ENCODE results near the gene RAB4A.
A peak's percentile ranks its signal among the peaks of the same experiment; 100 is the strongest.

Gene RAB4A

GRCh38 chr1:229339086-229339485, 68.2 kb downstream of the RAB4A start:
- TF ChIP-seq ZNF274 (IDR thresholded peaks at IDR 0.05; ENCODE audit: low read depth, low read length): no peak
- H3K4me3 ChIP-seq (ENCODE audit: low read length): no peak overlapping the region

- no peak overlapping the region for H3K4me3 ChIP-seq (ENCODE audit: low read length)
- TF ChIP-seq ZNF274 (IDR thresholded peaks at IDR 0.05; ENCODE audit: low read depth, low read length): no peak
Observed at GRCh38 chr1:229339520-229339919, 68.6 kb downstream of the RAB4A start.

- no peak overlapping the region for H3K4me3 ChIP-seq (ENCODE audit: low read length)
Observed at GRCh38 chr1:229340496-229340895, 69.6 kb downstream of the RAB4A start.

GRCh38 chr1:229341774-229342655, 71.1 kb downstream of the RAB4A start:
- TF ChIP-seq ZNF274 (IDR thresholded peaks at IDR 0.05; ENCODE audit: low read depth, low read length): no peak
- peak overlapping the region; percentile 86 for H3K4me3 ChIP-seq (ENCODE audit: low read length)

More at GRCh38 chr1:229340496-229340895, 69.6 kb downstream of the RAB4A start:
- TF ChIP-seq ZNF274 (IDR thresholded peaks at IDR 0.05; ENCODE audit: low read depth, low read length): no peak

GRCh38 chr1:229342656-229343569, 72.0 kb downstream of the RAB4A start, which contains the start of gene CCSAP:
CCSAP (minus strand) TSS chr1:229343047; CDS start chr1:229342465, 582 bp downstream.
- peak within 1 kb of the TSS; percentile 86 for H3K4me3 ChIP-seq (ENCODE audit: low read length)
- no peak for TF ChIP-seq ZNF274 (IDR thresholded peaks at IDR 0.05; ENCODE audit: low read depth, low read length)

GRCh38 chr1:229344139-229344538, 73.2 kb downstream of the RAB4A start:
- H3K4me3 ChIP-seq (ENCODE audit: low read length): no peak overlapping the region; the same call in 1 of the 2 replicates

GRCh38 chr1:229344937-229345684, 74.2 kb downstream of the RAB4A start:
- H3K4me3 ChIP-seq (ENCODE audit: low read length): no peak overlapping the region
- no peak for TF ChIP-seq ZNF274 (IDR thresholded peaks at IDR 0.05; ENCODE audit: low read depth, low read length)

More at GRCh38 chr1:229344139-229344538, 73.2 kb downstream of the RAB4A start:
- no peak for TF ChIP-seq ZNF274 (IDR thresholded peaks at IDR 0.05; ENCODE audit: low read depth, low read length)

- TF ChIP-seq ZNF274 (IDR thresholded peaks at IDR 0.05; ENCODE audit: low read depth, low read length): no peak
- no peak overlapping the region for H3K4me3 ChIP-seq (ENCODE audit: low read length)
Observed at GRCh38 chr1:229347528-229347927, 76.6 kb downstream of the RAB4A start.

- TF ChIP-seq ZNF274 (IDR thresholded peaks at IDR 0.05; ENCODE audit: low read depth, low read length): no peak
- H3K4me3 ChIP-seq (ENCODE audit: low read length): no peak overlapping the region
Observed at GRCh38 chr1:229349463-229350385, 78.8 kb downstream of the RAB4A start.

- no peak overlapping the region for H3K4me3 ChIP-seq (ENCODE audit: low read length)
- TF ChIP-seq ZNF274 (IDR thresholded peaks at IDR 0.05; ENCODE audit: low read depth, low read length): no peak
Observed at GRCh38 chr1:229352975-229353374, 82.1 kb downstream of the RAB4A start.

- TF ChIP-seq ZNF274 (IDR thresholded peaks at IDR 0.05; ENCODE audit: low read depth, low read length): no peak
- no peak overlapping the region for H3K4me3 ChIP-seq (ENCODE audit: low read length)
Observed at GRCh38 chr1:229354226-229354625, 83.3 kb downstream of the RAB4A start.

Measured in GM08714 (cell line).